CD8-positive, alpha-beta memory T cell (primary cell): ENCODE results near the gene ZNF516. TPM values are rescaled to one million over a fixed set of nuclear protein-coding genes. Genes with fewer than 3 reads are reported as not detected.

Experiments
- CTCF ChIA-PET: fragments of 350-600 bp; sonication (Branson Sonifier 250); formaldehyde crosslinking; loops from one replicate; lab custom pipeline; 2021; ENCODE audit warnings: antibody characterized with exemption; lab: Charles Lee
- POLR2A ChIA-PET: fragments of 350-600 bp; sonication (Branson Sonifier 250); formaldehyde crosslinking; loops from one replicate; lab custom pipeline; 2021; ENCODE audit warnings: antibody characterized with exemption; lab: Charles Lee
- DNase-seq, 5 donors: peaks; one replicate each; pipeline versions ENCODE4 v3.0.0 to v3.0.0-alpha.2; 2020 to 2022; ENCODE audit warnings: mixed read lengths in 1 of 5
- H3K27ac ChIP-seq: one replicate; pipeline ENCODE4 v1.7.0; 2013; ENCODE audit warnings: low read depth, mild to moderate bottlenecking, low read length, moderate library complexity
- H3K27me3 ChIP-seq: 2 replicates; pipeline ENCODE4 v1.7.0; 2013; ENCODE audit warnings: low read length, mild to moderate bottlenecking; ENCODE audit not compliant: insufficient read depth, poor library complexity, severe bottlenecking
- H3K36me3 ChIP-seq: 2 replicates; pipeline ENCODE4 v1.7.0; 2013; ENCODE audit warnings: mild to moderate bottlenecking, low read length, moderate library complexity; ENCODE audit not compliant: insufficient read depth
- H3K4me1 ChIP-seq: 2 replicates; pipeline ENCODE4 v1.7.0; 2013; ENCODE audit warnings: mild to moderate bottlenecking, low read length, moderate library complexity; ENCODE audit not compliant: insufficient read depth
- H3K4me3 ChIP-seq: 2 replicates; pipeline ENCODE4 v1.7.0; 2013; ENCODE audit warnings: mild to moderate bottlenecking, low read length
- H3K9me3 ChIP-seq: 2 replicates; pipeline ENCODE4 v1.7.0; 2013; ENCODE audit warnings: mild to moderate bottlenecking, low read length
- H3K27ac Mint-ChIP-seq, 8 donors: one replicate each; pipeline ENCODE4 v1.8.0; 2020 to 2021; ENCODE audit warnings: mixed read lengths in 8 of 8, mild to moderate bottlenecking in 6 of 8, inconsistent platforms in 3 of 8, moderate library complexity in 3 of 8
- H3K27me3 Mint-ChIP-seq, 2 donors: one replicate each; pipeline ENCODE4 v1.8.0; 2020 to 2021; ENCODE audit warnings: mixed read lengths in 2 of 2, mild to moderate bottlenecking in 1 of 2, moderate library complexity in 1 of 2
- H3K36me3 Mint-ChIP-seq, 3 donors: one replicate each; pipeline ENCODE4 v1.8.0; 2020 to 2021; ENCODE audit warnings: mixed read lengths in 3 of 3, inconsistent platforms in 1 of 3, mild to moderate bottlenecking in 1 of 3
- H3K4me1 Mint-ChIP-seq, 3 donors: one replicate each; pipeline ENCODE4 v1.8.0; 2020 to 2021; ENCODE audit warnings: mixed read lengths in 3 of 3, inconsistent platforms in 1 of 3, mild to moderate bottlenecking in 1 of 3
- H3K4me3 Mint-ChIP-seq, 7 donors: one replicate each; pipeline ENCODE4 v1.8.0; 2020 to 2021; ENCODE audit warnings: mixed read lengths in 7 of 7, mild to moderate bottlenecking in 6 of 7, moderate library complexity in 4 of 7, inconsistent platforms in 2 of 7
- H3K9me3 Mint-ChIP-seq, 5 donors: one replicate each; pipeline ENCODE4 v1.8.0; 2020 to 2022; ENCODE audit warnings: mixed read lengths in 5 of 5, mild to moderate bottlenecking in 3 of 5, moderate library complexity in 2 of 5, inconsistent platforms in 1 of 5
- polyA plus RNA-seq: library from polyadenylated mRNA; unstranded; fragments of 300-500 nt; fragmentation: Illumina TruSeq; gene quantifications from one replicate; pipeline ENCODE4 v1.2.3, GENCODE V29; 2021
- total RNA-seq, 2 experiments: library from RNA; stranded (reverse); gene quantifications; one replicate each; pipeline ENCODE4 v1.2.3, GENCODE V29; 2021

Gene ZNF516
- total and polyA plus RNA-seq, 3 experiments from 2014 or later, result 1.3 to 1.9 (median 1.6) TPM

DNA sequence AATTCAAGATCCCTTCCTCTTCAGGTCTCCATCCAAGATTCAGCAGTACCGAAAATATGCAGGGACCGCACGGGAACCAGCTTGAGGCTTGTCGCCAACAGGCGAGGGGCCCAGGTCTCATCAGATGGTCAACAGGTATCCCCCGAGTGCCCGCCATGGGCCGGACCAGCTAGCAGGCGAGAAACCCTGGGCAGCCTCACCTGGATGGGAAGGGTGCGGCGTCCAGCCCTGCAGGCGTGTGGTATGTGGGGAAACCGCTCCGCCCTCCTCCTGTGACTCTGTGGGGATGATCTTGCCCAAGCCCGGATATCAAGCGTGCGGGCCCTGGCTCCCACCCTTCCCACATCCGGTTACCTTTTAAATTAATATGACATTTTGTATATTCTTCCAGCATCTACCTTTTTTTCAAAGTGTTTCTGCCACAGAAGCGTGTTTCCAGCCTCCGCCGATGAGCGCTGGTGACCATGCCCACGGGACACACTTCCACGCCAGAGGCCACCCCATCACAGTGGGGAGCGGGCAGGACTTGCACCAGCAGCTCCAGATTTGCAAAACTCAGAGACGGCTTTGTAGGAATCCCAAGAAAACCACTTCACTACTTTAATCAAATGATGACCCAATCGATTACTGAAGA lies 33.2 kb downstream of the ZNF516 start:
- Histone ChIP-seq H3K9me3 (no peaks in the 10 kb centered on the region), H3K27me3 (no peaks in the 10 kb centered on the region), H3K4me1 (no peaks in the 10 kb centered on the region), H3K27ac (no peak overlapping the region), H3K4me3 (no peak overlapping the region), H3K36me3 (no peaks in the 10 kb centered on the region)
- H3K27ac Mint-ChIP-seq, result no peak overlapping the region
- no peak for DNase-seq
- ChIA-PET POLR2A (no interaction called here), CTCF (interaction anchor here (0.6 to 1.0 kb wide), 2 partner anchors 52 to 63 kb away, joined by 3 read pairs; no protein-coding TSS in a partner anchor)
- peaks cover 0 to 12% of the 10 kb centered on the region in 2 donors for H3K27me3 Mint-ChIP-seq
- H3K4me3 Mint-ChIP-seq, result no peak overlapping the region
- peaks cover 2 to 5% (median 3%) of the 10 kb centered on the region in 3 donors for H3K4me1 Mint-ChIP-seq
- peaks cover 0 to 2% (median 0%) of the 10 kb centered on the region in 3 donors for H3K36me3 Mint-ChIP-seq
- H3K9me3 Mint-ChIP-seq, result no peaks in the 10 kb centered on the region

DNA sequence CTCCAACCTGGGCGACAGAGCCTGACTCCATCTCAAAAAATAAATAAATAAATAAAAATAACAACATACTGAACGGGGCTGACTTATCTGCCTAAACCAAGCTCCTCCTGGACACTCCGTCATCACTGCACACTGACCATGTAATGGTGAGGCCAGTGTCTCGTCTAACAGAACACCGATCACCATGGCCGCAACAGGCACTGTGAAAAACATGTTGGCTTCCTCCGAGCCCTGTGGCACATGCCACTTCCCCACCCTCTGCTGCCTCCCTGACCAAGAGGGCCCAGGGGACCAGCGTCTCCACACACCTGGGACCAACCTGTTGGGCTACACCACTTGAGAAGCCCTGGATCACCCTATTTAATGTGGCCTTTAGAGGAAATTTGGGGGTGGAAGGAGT lies 33.9 kb downstream of the ZNF516 start:
- peak overlapping the region in 1 of 7 donors; percentile 40 for H3K4me3 Mint-ChIP-seq
- CTCF ChIA-PET, result interaction anchor here (1.0 kb wide), 1 partner anchor 63 kb away, joined by 3 read pairs; no protein-coding TSS in a partner anchor
- H3K36me3 Mint-ChIP-seq, result peaks cover 0 to 2% (median 0%) of the 10 kb centered on the region in 3 donors
- Histone ChIP-seq H3K27me3 (no peaks in the 10 kb centered on the region), H3K9me3 (no peaks in the 10 kb centered on the region), H3K4me1 (no peaks in the 10 kb centered on the region), H3K27ac (no peak overlapping the region), H3K4me3 (no peak overlapping the region), H3K36me3 (no peaks in the 10 kb centered on the region)
- no peaks in the 10 kb centered on the region for H3K9me3 Mint-ChIP-seq
- H3K27me3 Mint-ChIP-seq, result peaks cover 0 to 10% of the 10 kb centered on the region in 2 donors
- POLR2A ChIA-PET, result interaction anchor here (0.6 kb wide), 1 partner anchor 281 kb away, joined by 3 read pairs; no protein-coding TSS in a partner anchor
- peaks cover 0 to 5% (median 0%) of the 10 kb centered on the region in 3 donors for H3K4me1 Mint-ChIP-seq
- DNase-seq, result no peak
- no peak overlapping the region for H3K27ac Mint-ChIP-seq

DNA sequence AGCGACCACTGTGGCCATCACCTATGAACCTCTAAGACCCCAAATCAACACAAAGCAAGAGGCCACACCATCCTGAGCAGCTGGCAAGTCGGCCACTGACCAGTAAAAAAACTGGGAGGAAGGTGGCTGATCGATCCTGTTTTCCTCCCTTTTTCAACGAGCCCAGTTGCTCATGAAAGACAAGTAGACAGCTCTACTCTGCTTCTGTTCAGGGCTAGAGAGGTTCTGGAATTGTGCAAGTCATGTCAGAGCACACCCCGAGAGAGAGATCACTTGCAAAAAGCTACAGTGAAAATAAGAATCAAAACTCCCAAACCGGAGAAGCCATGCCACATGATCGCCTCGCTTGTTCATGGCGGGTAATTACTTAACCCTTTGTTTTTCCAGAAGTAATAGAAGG lies 34.6 kb downstream of the ZNF516 start:
- Mint-ChIP-seq H3K36me3 (peaks cover 0 to 2% (median 0%) of the 10 kb centered on the region in 3 donors), H3K27ac (no peak overlapping the region), H3K4me3 (no peak overlapping the region), H3K9me3 (no peaks in the 10 kb centered on the region), H3K4me1 (peaks cover 0 to 4% (median 0%) of the 10 kb centered on the region in 3 donors), H3K27me3 (peaks cover 0 to 10% of the 10 kb centered on the region in 2 donors)
- POLR2A ChIA-PET, result no interaction called here
- no peaks in the 10 kb centered on the region for H3K4me1 ChIP-seq
- no peak overlapping the region for H3K4me3 ChIP-seq
- H3K27me3 ChIP-seq, result no peaks in the 10 kb centered on the region
- no peaks in the 10 kb centered on the region for H3K36me3 ChIP-seq
- no peak for DNase-seq
- no peak overlapping the region for H3K27ac ChIP-seq
- H3K9me3 ChIP-seq, result no peaks in the 10 kb centered on the region
- CTCF ChIA-PET, result interaction anchor here (1.0 kb wide), 1 partner anchor 62 kb away, joined by 3 read pairs; no protein-coding TSS in a partner anchor

DNA sequence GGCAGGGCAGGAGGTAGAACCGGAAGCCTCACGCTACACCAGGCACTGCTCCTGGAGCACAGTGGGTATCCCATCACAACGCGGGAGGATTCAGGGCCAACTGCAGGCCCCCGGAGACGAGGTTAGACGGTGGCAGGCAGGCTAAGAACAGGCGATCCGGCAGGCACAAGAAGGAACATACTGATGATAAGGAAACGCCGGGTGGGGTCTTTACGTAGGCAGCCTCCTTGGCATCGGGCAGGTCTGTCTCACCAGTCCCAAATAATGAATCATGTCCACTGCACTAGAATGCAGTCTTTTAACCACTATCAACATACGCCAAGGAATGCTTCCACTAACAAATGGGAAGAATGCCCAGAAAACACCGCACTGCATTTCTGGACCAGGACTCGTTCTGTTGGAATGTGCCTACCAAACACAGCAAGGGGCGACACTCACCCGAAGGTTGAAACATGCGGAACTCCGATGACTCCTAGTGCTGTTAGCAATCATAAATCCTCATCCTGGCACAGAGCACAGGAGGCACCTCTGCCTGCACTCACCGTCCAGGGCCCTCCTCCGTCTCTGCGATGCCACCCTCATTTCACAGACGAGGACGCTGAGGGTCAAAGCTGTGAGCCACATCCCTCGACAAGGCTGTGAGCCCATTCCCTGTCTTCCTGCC lies 35.2 kb downstream of the ZNF516 start:
- Mint-ChIP-seq H3K27ac (no peak overlapping the region), H3K4me3 (no peak overlapping the region), H3K4me1 (no peaks in the 10 kb centered on the region), H3K9me3 (no peaks in the 10 kb centered on the region), H3K27me3 (peaks cover 0 to 10% of the 10 kb centered on the region in 2 donors), H3K36me3 (peaks cover 0 to 2% (median 0%) of the 10 kb centered on the region in 3 donors)
- ChIA-PET CTCF (no interaction called here), POLR2A (no interaction called here)
- no peaks in the 10 kb centered on the region for H3K9me3 ChIP-seq
- no peaks in the 10 kb centered on the region for H3K27me3 ChIP-seq
- H3K27ac ChIP-seq, result no peak overlapping the region
- DNase-seq, result no peak
- no peaks in the 10 kb centered on the region for H3K36me3 ChIP-seq
- no peak overlapping the region for H3K4me3 ChIP-seq
- H3K4me1 ChIP-seq, result no peaks in the 10 kb centered on the region

DNA sequence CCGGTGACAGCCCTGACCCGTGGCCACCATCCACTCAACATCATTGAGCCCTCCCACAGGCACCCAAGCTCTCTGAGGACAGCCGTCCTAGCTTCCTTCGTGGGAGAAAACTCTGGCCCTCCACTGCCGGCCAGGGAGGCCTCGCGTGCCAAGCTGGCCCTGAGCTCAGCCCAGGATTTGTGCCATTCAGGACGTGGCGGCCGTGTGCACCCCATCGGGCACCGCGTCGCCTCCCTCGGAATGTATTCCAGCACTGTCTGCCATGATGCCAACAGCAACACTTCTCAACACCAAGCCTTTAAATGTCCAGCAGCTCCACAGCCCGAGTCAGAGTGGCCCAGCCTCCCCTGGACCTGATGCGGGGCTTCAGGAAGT lies 35.7 kb downstream of the ZNF516 start:
- Histone ChIP-seq H3K27me3 (no peaks in the 10 kb centered on the region), H3K4me3 (no peak overlapping the region), H3K27ac (no peak overlapping the region), H3K9me3 (no peaks in the 10 kb centered on the region), H3K36me3 (no peaks in the 10 kb centered on the region), H3K4me1 (no peaks in the 10 kb centered on the region)
- peaks cover 0 to 12% of the 10 kb centered on the region in 2 donors for H3K27me3 Mint-ChIP-seq
- H3K4me1 Mint-ChIP-seq, result no peaks in the 10 kb centered on the region
- no peak overlapping the region for H3K4me3 Mint-ChIP-seq
- no peak overlapping the region for H3K27ac Mint-ChIP-seq
- DNase-seq, result no peak
- ChIA-PET POLR2A (no interaction called here), CTCF (no interaction called here)
- no peaks in the 10 kb centered on the region for H3K9me3 Mint-ChIP-seq
- H3K36me3 Mint-ChIP-seq, result peaks cover 0 to 2% (median 0%) of the 10 kb centered on the region in 3 donors

DNA sequence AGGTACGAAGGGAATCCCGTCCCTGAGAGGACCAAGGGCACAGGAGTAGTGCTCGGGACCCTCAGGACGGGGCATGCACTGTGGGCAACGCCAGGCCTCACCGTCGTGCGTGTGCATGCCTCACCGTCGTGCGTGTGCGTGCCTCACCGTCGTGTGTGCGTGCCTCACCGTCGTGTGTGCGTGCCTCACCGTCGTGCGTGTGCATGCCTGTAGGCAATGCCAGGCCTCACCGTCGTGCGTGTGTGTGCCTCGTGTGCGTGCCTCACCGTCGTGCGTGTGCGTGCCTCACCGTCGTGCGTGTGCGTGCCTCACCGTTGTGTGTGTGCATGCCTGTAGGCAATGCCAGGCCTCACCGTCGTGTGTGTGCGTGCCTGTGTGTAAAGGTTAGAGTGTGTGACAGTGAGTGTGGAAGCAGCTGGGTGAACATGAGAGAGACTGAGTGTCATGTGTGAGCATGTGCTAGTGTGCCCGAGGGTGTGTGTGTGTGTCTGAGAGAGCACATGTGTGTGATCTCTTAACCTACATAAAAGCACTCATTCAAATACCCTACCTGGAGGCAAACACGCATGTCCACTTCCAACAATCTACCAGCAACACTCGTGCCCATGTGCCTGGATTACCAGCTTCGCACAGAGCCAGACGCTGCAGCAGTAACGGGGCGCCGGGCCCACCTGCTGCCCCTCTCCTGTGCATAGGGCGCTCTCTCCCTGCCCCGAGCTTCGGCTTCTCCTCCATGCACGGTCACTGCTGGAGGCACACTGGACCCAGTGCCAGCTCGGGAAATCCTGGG lies 36.3 kb downstream of the ZNF516 start:
- peaks cover 0 to 2% (median 0%) of the 10 kb centered on the region in 3 donors for H3K36me3 Mint-ChIP-seq
- DNase-seq, result no peak
- Histone ChIP-seq H3K9me3 (no peaks in the 10 kb centered on the region), H3K36me3 (no peaks in the 10 kb centered on the region), H3K4me1 (no peaks in the 10 kb centered on the region), H3K27me3 (no peaks in the 10 kb centered on the region), H3K4me3 (no peak overlapping the region), H3K27ac (no peak overlapping the region)
- H3K9me3 Mint-ChIP-seq, result no peaks in the 10 kb centered on the region
- H3K27me3 Mint-ChIP-seq, result peaks cover 0 to 17% of the 10 kb centered on the region in 2 donors
- no peaks in the 10 kb centered on the region for H3K4me1 Mint-ChIP-seq
- no peak overlapping the region for H3K4me3 Mint-ChIP-seq
- ChIA-PET CTCF (no interaction called here), POLR2A (no interaction called here)
- peak overlapping the region in 1 of 8 donors; percentile 38 for H3K27ac Mint-ChIP-seq

DNA sequence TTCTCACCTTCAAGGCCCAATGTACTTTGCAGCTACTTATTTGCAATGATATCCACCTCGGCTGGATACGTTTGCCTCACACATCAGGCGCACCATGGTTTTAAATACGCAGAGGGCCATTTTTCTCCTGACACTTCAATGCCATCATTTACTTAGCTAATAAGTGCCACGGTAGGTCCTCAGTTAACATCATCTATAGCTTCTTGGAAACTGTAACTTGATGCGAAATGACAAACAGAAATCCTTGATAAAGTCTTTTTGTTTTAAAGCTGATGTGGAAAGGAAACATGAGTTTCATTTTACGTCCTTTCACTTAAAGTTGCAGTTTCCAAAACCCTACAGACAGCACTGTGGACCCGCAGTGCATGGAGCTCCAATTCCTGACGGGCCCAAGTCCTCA lies 37.1 kb downstream of the ZNF516 start:
- no peaks in the 10 kb centered on the region for H3K4me1 Mint-ChIP-seq
- Histone ChIP-seq H3K4me3 (no peak overlapping the region), H3K27me3 (no peaks in the 10 kb centered on the region), H3K4me1 (no peaks in the 10 kb centered on the region), H3K9me3 (no peaks in the 10 kb centered on the region), H3K27ac (no peak overlapping the region), H3K36me3 (no peaks in the 10 kb centered on the region)
- POLR2A ChIA-PET, result no interaction called here
- no peak overlapping the region for H3K4me3 Mint-ChIP-seq
- CTCF ChIA-PET, result no interaction called here
- peaks cover 0 to 2% (median 0%) of the 10 kb centered on the region in 3 donors for H3K36me3 Mint-ChIP-seq
- H3K27ac Mint-ChIP-seq, result no peak overlapping the region
- no peak for DNase-seq
- no peaks in the 10 kb centered on the region for H3K9me3 Mint-ChIP-seq
- peaks cover 1 to 18% of the 10 kb centered on the region in 2 donors for H3K27me3 Mint-ChIP-seq
